OCI-LY1 (cell line): ENCODE measurements around the gene PTGS1.

Experiments
- H2AFZ ChIP-seq: fragments of 200-600 bp; sonication (generic), shearing (Covaris generic); 2 replicates; pipeline ENCODE4 v1.6.0; 2014; ENCODE audit warnings: antibody characterized with exemption, mild to moderate bottlenecking, low read length
- H3F3A ChIP-seq: fragments of 200-600 bp; sonication (generic), shearing (Covaris generic); 2 replicates; pipeline ENCODE4 v1.6.0; 2014; ENCODE audit warnings: mild to moderate bottlenecking, antibody characterized with exemption, low read length, moderate library complexity; ENCODE audit not compliant: insufficient read depth
- H3K27ac ChIP-seq: fragments of 200-600 bp; sonication (generic); 2 replicates; pipeline ENCODE4 v1.5.1; 2014; ENCODE audit warnings: low read length, mixed run types, mild to moderate bottlenecking, low read depth; ENCODE audit not compliant: poor library complexity, severe bottlenecking
- H3K27me3 ChIP-seq: fragments of 200-600 bp; sonication (generic); 2 replicates; pipeline ENCODE4 v1.6.0; 2014; ENCODE audit warnings: antibody characterized with exemption, mild to moderate bottlenecking, low read length, moderate library complexity; ENCODE audit not compliant: insufficient read depth
- H3K36me3 ChIP-seq: fragments of 200-600 bp; sonication (generic); 2 replicates; pipeline ENCODE4 v1.6.1; 2014; ENCODE audit warnings: mild to moderate bottlenecking, antibody characterized with exemption, low read length, moderate library complexity, mixed read lengths; ENCODE audit not compliant: insufficient read depth
- H3K4me1 ChIP-seq: fragments of 200-600 bp; sonication (generic); 2 replicates; pipeline ENCODE4 v1.5.1; 2014; ENCODE audit warnings: mild to moderate bottlenecking, low read length, moderate library complexity; ENCODE audit not compliant: insufficient read depth, severe bottlenecking
- H3K4me2 ChIP-seq: fragments of 200-600 bp; sonication (generic), shearing (Covaris generic); 2 replicates; pipeline ENCODE4 v1.6.1; 2014; ENCODE audit warnings: low read length
- H3K4me3 ChIP-seq: fragments of 200-600 bp; sonication (generic); 2 replicates; pipeline ENCODE4 v1.5.1; 2014; ENCODE audit warnings: low read length, low read depth, mild to moderate bottlenecking, mixed read lengths; ENCODE audit not compliant: poor library complexity, severe bottlenecking
- H3K79me2 ChIP-seq: fragments of 200-600 bp; shearing (Covaris generic); 2 replicates; pipeline ENCODE4 v1.6.1; 2016; ENCODE audit warnings: mixed run types, low read length, mixed read lengths; ENCODE audit not compliant: insufficient read depth
- H3K9ac ChIP-seq: fragments of 200-600 bp; sonication (generic), shearing (Covaris generic); 2 replicates; pipeline ENCODE4 v1.6.1; 2014; ENCODE audit warnings: mild to moderate bottlenecking, low read length, mixed read lengths
- H3K9me2 ChIP-seq: fragments of 200-600 bp; sonication (generic), shearing (Covaris generic); 2 replicates; pipeline ENCODE4 v1.6.1; 2014; ENCODE audit warnings: low read depth, mild to moderate bottlenecking, low read length, mixed read lengths
- H3K9me3 ChIP-seq: fragments of 200-600 bp; shearing (Covaris generic); 2 replicates; pipeline ENCODE4 v1.6.1; 2014; ENCODE audit warnings: low read length, mixed read lengths
- H4K20me1 ChIP-seq: fragments of 200-600 bp; sonication (generic), shearing (Covaris generic); 2 replicates; pipeline ENCODE4 v1.6.0; 2016; ENCODE audit warnings: mild to moderate bottlenecking, low read length; ENCODE audit not compliant: insufficient read depth
- CTCF ChIP-seq: fragments of 200-600 bp; sonication (generic), shearing (Covaris generic); IDR thresholded peaks from 2 replicates; pipeline ENCODE4 v1.5.1; 2017; ENCODE audit warnings: mild to moderate bottlenecking, antibody characterized with exemption, low read length, moderate library complexity, mixed read lengths
- EZH2 ChIP-seq: fragments of 200-600 bp; sonication (generic), shearing (Covaris generic); IDR thresholded peaks from 2 replicates; pipeline ENCODE4 v1.8.0; 2017; ENCODE audit warnings: borderline replicate concordance, mixed run types, mild to moderate bottlenecking, antibody characterized with exemption, low read length, moderate library complexity, mixed read lengths

The PTGS1 gene

GRCh38 chr9:122334916-122335315, 35.9 kb upstream of the PTGS1 start:
- Histone ChIP-seq H3K27ac (no peak overlapping the region), H3K27me3 (no peaks in the 10 kb centered on the region), H3K79me2 (no peaks in the 10 kb centered on the region), H3K4me2 (no peak overlapping the region), H3K9ac (no peak overlapping the region), H3F3A (no peaks in the 10 kb centered on the region), H4K20me1 (no peaks in the 10 kb centered on the region), H3K9me2 (no peaks in the 10 kb centered on the region), H3K9me3 (no peaks in the 10 kb centered on the region), H2AFZ (no peak overlapping the region), H3K4me1 (peaks cover 11% of the 10 kb centered on the region), H3K4me3 (no peak overlapping the region), H3K36me3 (no peaks in the 10 kb centered on the region)
- TF ChIP-seq CTCF (no peak; the same call in 1 of the 2 replicates), EZH2 (no peak)

- Histone ChIP-seq H3K36me3 (no peaks in the 10 kb centered on the region), H3F3A (no peaks in the 10 kb centered on the region), H3K27ac (no peak overlapping the region), H3K27me3 (no peaks in the 10 kb centered on the region), H4K20me1 (no peaks in the 10 kb centered on the region), H3K9ac (no peak overlapping the region), H3K9me2 (no peaks in the 10 kb centered on the region), H3K79me2 (no peaks in the 10 kb centered on the region), H2AFZ (no peak overlapping the region), H3K4me1 (peaks cover 11% of the 10 kb centered on the region), H3K4me2 (no peak overlapping the region), H3K4me3 (no peak overlapping the region), H3K9me3 (no peaks in the 10 kb centered on the region)
- no peak for TF ChIP-seq CTCF
- no peak for TF ChIP-seq EZH2
Measured at GRCh38 chr9:122336189-122336588, 34.6 kb upstream of the PTGS1 start.

- TF ChIP-seq CTCF, result no peak
- TF ChIP-seq EZH2, result no peak
- Histone ChIP-seq H4K20me1 (no peaks in the 10 kb centered on the region), H3K4me1 (peaks cover 11% of the 10 kb centered on the region), H3K9ac (no peak overlapping the region; the same call in 1 of the 2 replicates), H3K9me3 (no peaks in the 10 kb centered on the region), H3K9me2 (no peaks in the 10 kb centered on the region), H3K4me2 (peak overlapping the region; percentile 66), H3K36me3 (no peaks in the 10 kb centered on the region), H3K79me2 (no peaks in the 10 kb centered on the region), H3F3A (no peaks in the 10 kb centered on the region), H3K4me3 (peak overlapping the region; percentile 51), H3K27me3 (no peaks in the 10 kb centered on the region), H3K27ac (no peak overlapping the region), H2AFZ (no peak overlapping the region)
Measured at GRCh38 chr9:122336866-122337555, 33.8 kb upstream of the PTGS1 start.
